Stimulated activated naive CD8-positive, alpha-beta T cell treated with anti-CD3 and anti-CD28 coated beads, Interleukin-15, Interleukin-2, amounts not matched to agents 100 ng/mL and 50 ng/mL, for 24 hours (primary cell): ENCODE measurements around the gene SUPT3H.

Source experiments
- H3K27ac Mint-ChIP-seq: one replicate; pipeline ENCODE4 v1.8.0; 2021; ENCODE audit warnings: mild to moderate bottlenecking, mixed read lengths
- H3K27me3 Mint-ChIP-seq: one replicate; pipeline ENCODE4 v1.8.0; 2021; ENCODE audit warnings: mixed read lengths
- H3K36me3 Mint-ChIP-seq: one replicate; pipeline ENCODE4 v1.8.0; 2021; ENCODE audit warnings: low read depth, mixed read lengths
- H3K4me1 Mint-ChIP-seq: one replicate; pipeline ENCODE4 v1.8.0; 2021; ENCODE audit warnings: low read depth, mixed read lengths
- H3K4me3 Mint-ChIP-seq: one replicate; pipeline ENCODE4 v1.8.0; 2021; ENCODE audit warnings: mild to moderate bottlenecking, mixed read lengths
- H3K9me3 Mint-ChIP-seq: one replicate; pipeline ENCODE4 v1.8.0; 2021; ENCODE audit warnings: mixed read lengths

SUPT3H gene

GRCh38 chr6:45371924-45372573 lies 5.7 kb downstream of the SUPT3H start:
- no peak overlapping the region for H3K27ac Mint-ChIP-seq
- peaks cover 48% of the 10 kb centered on the region for H3K4me1 Mint-ChIP-seq
- H3K36me3 Mint-ChIP-seq: peaks cover 12% of the 10 kb centered on the region
- no peaks in the 10 kb centered on the region for H3K9me3 Mint-ChIP-seq
- H3K27me3 Mint-ChIP-seq: no peaks in the 10 kb centered on the region
- no peak overlapping the region for H3K4me3 Mint-ChIP-seq

- peaks cover 36% of the 10 kb centered on the region for H3K4me1 Mint-ChIP-seq
- peaks cover 17% of the 10 kb centered on the region for H3K36me3 Mint-ChIP-seq
- H3K9me3 Mint-ChIP-seq: no peaks in the 10 kb centered on the region
- H3K27ac Mint-ChIP-seq: no peak overlapping the region
- no peaks in the 10 kb centered on the region for H3K27me3 Mint-ChIP-seq
- H3K4me3 Mint-ChIP-seq: no peak overlapping the region
Measured at GRCh38 chr6:45369870-45370269, 7.9 kb downstream of the SUPT3H start.

GRCh38 chr6:45367999-45368398 lies 9.7 kb downstream of the SUPT3H start:
- no peaks in the 10 kb centered on the region for H3K9me3 Mint-ChIP-seq
- peaks cover 24% of the 10 kb centered on the region for H3K36me3 Mint-ChIP-seq
- no peaks in the 10 kb centered on the region for H3K27me3 Mint-ChIP-seq
- H3K4me3 Mint-ChIP-seq: no peak overlapping the region
- no peak overlapping the region for H3K27ac Mint-ChIP-seq
- H3K4me1 Mint-ChIP-seq: peaks cover 33% of the 10 kb centered on the region

- Mint-ChIP-seq H3K36me3 (peaks cover 29% of the 10 kb centered on the region), H3K4me3 (no peak overlapping the region), H3K27ac (no peak overlapping the region), H3K4me1 (peaks cover 20% of the 10 kb centered on the region), H3K27me3 (no peaks in the 10 kb centered on the region), H3K9me3 (no peaks in the 10 kb centered on the region)
Measured at GRCh38 chr6:45366534-45366933, 11.2 kb downstream of the SUPT3H start.

GRCh38 chr6:45365036-45365435 lies 12.7 kb downstream of the SUPT3H start:
- Mint-ChIP-seq H3K9me3 (no peaks in the 10 kb centered on the region), H3K4me3 (no peak overlapping the region), H3K4me1 (peaks cover 17% of the 10 kb centered on the region), H3K36me3 (peaks cover 32% of the 10 kb centered on the region), H3K27ac (no peak overlapping the region), H3K27me3 (no peaks in the 10 kb centered on the region)

DNA sequence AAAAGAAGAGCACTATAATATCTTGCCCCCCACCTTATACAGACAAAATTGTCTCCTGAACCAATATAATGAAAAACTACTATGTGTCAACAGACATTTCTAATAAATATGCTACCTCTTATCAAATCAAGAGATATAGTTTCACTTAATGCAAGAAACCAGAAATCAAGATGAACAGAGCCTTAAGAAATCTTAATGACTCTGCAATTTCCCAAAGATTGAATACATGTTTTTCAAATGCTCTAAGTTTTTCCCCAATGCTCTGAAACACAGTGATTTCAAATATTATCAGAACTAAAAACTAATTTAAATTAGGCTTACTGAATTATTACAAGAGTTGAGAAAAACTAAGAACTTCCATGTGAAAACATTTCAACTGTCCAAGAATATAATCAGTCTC lies 13.3 kb downstream of the SUPT3H start:
- no peak overlapping the region for H3K4me3 Mint-ChIP-seq
- no peaks in the 10 kb centered on the region for H3K27me3 Mint-ChIP-seq

GRCh38 chr6:45353654-45354053 lies 24.1 kb downstream of the SUPT3H start:
- Mint-ChIP-seq H3K4me3 (no peak overlapping the region), H3K27me3 (no peaks in the 10 kb centered on the region), H3K36me3 (peaks cover 23% of the 10 kb centered on the region), H3K4me1 (peaks cover 18% of the 10 kb centered on the region), H3K27ac (no peak overlapping the region), H3K9me3 (no peaks in the 10 kb centered on the region)

More for the DNA sequence above, 13.3 kb downstream of the SUPT3H start:
- no peaks in the 10 kb centered on the region for H3K9me3 Mint-ChIP-seq
- H3K4me1 Mint-ChIP-seq: peaks cover 11% of the 10 kb centered on the region
- H3K36me3 Mint-ChIP-seq: peaks cover 26% of the 10 kb centered on the region
- no peak overlapping the region for H3K27ac Mint-ChIP-seq

DNA sequence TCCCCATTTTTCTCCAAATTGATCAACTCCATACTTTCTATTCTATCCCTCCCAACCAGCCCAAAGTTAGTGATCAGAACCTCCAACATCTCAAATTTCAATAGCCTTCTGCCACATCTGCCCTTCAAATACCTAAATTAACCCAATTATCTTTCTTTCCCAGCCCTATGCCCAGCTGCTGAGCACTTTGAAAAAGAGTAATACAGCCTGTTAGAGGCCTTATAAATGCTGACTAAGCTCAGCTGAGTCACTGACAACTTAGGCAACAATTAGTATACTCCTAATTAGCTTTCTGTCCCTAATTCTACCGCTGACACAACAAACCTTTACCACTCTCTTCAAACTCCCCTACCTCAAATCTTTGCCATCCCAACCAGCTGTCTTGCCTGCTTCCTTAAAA lies 26.1 kb downstream of the SUPT3H start:
- H3K36me3 Mint-ChIP-seq: peaks cover 19% of the 10 kb centered on the region
- H3K4me1 Mint-ChIP-seq: peaks cover 18% of the 10 kb centered on the region
- H3K27me3 Mint-ChIP-seq: no peaks in the 10 kb centered on the region
- H3K9me3 Mint-ChIP-seq: no peaks in the 10 kb centered on the region
- peak overlapping the region; percentile 43 for H3K27ac Mint-ChIP-seq
- no peak overlapping the region for H3K4me3 Mint-ChIP-seq

DNA sequence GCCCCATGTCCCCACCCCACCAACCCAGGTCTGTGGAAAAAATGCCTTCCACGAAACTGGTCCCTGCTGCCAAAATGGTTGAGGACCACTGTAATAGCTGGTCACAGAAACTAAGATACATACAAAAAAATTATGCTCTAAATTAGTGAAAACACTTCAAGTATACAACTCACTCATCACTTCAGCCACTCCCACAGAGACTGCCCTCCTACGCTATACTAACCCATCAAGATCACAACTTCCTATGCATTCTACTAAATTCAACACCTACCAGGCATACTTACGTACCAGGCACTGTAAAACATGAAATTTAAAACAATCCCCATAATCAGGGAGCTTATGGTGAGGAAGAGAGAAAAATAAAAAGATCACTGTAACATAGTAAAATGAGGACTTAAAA lies 26.7 kb downstream of the SUPT3H start:
- peaks cover 19% of the 10 kb centered on the region for H3K36me3 Mint-ChIP-seq
- no peaks in the 10 kb centered on the region for H3K9me3 Mint-ChIP-seq
- no peak overlapping the region for H3K27ac Mint-ChIP-seq
- no peak overlapping the region for H3K4me3 Mint-ChIP-seq
- peaks cover 18% of the 10 kb centered on the region for H3K4me1 Mint-ChIP-seq
- H3K27me3 Mint-ChIP-seq: no peaks in the 10 kb centered on the region

- H3K36me3 Mint-ChIP-seq: peaks cover 19% of the 10 kb centered on the region
- peaks cover 18% of the 10 kb centered on the region for H3K4me1 Mint-ChIP-seq
- H3K27ac Mint-ChIP-seq: no peak overlapping the region
- no peak overlapping the region for H3K4me3 Mint-ChIP-seq
- no peaks in the 10 kb centered on the region for H3K27me3 Mint-ChIP-seq
- H3K9me3 Mint-ChIP-seq: no peaks in the 10 kb centered on the region
Measured at GRCh38 chr6:45350186-45350710, 27.5 kb downstream of the SUPT3H start.

GRCh38 chr6:45344900-45345299 lies 32.8 kb downstream of the SUPT3H start:
- peaks cover 22% of the 10 kb centered on the region for H3K36me3 Mint-ChIP-seq
- no peak overlapping the region for H3K4me3 Mint-ChIP-seq
- H3K27me3 Mint-ChIP-seq: no peaks in the 10 kb centered on the region
- H3K9me3 Mint-ChIP-seq: no peaks in the 10 kb centered on the region
- H3K27ac Mint-ChIP-seq: no peak overlapping the region
- H3K4me1 Mint-ChIP-seq: no peaks in the 10 kb centered on the region

DNA sequence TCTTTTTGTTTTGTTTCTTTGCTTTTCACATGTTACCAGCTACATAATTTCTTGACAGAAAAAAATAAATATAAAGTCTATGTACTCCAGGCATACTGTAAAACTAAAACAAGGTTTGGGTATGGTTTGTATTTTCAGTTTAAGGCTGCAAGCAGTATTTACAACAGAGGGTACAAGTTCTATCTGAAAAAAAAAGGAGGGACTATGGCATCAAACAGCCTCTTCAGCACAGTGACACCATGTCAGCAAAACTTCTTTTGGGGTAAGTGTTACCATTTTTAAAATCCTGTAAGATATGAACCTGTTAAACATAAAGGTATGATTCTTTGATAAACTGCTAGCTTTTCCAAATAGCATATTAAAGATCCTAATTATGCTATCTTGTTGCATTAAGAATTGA lies 49.2 kb downstream of the SUPT3H start:
- Mint-ChIP-seq H3K27me3 (no peaks in the 10 kb centered on the region), H3K4me3 (peak overlapping the region; percentile 66), H3K27ac (peak overlapping the region; percentile 65), H3K9me3 (no peaks in the 10 kb centered on the region), H3K36me3 (no peaks in the 10 kb centered on the region), H3K4me1 (peaks cover 60% of the 10 kb centered on the region)

- Mint-ChIP-seq H3K9me3 (no peaks in the 10 kb centered on the region), H3K4me1 (peaks cover 64% of the 10 kb centered on the region), H3K27ac (peak within 1 kb of the TSS; percentile 65), H3K4me3 (peak within 1 kb of the TSS; percentile 66), H3K27me3 (no peaks in the 10 kb centered on the region), H3K36me3 (no peaks in the 10 kb centered on the region)
Measured at GRCh38 chr6:45327956-45328522, 49.7 kb downstream of the SUPT3H start, which contains the start of gene RUNX2. Gene RUNX2, plus strand, starts transcription at chr6:45328330. Its CDS starts 397 bp downstream, at chr6:45328727.

GRCh38 chr6:45326698-45327417 lies 50.9 kb downstream of the SUPT3H start:
- Mint-ChIP-seq H3K4me1 (peaks cover 72% of the 10 kb centered on the region), H3K9me3 (no peaks in the 10 kb centered on the region), H3K4me3 (peak overlapping the region; percentile 66), H3K27me3 (no peaks in the 10 kb centered on the region), H3K36me3 (no peaks in the 10 kb centered on the region), H3K27ac (no peak overlapping the region)

DNA sequence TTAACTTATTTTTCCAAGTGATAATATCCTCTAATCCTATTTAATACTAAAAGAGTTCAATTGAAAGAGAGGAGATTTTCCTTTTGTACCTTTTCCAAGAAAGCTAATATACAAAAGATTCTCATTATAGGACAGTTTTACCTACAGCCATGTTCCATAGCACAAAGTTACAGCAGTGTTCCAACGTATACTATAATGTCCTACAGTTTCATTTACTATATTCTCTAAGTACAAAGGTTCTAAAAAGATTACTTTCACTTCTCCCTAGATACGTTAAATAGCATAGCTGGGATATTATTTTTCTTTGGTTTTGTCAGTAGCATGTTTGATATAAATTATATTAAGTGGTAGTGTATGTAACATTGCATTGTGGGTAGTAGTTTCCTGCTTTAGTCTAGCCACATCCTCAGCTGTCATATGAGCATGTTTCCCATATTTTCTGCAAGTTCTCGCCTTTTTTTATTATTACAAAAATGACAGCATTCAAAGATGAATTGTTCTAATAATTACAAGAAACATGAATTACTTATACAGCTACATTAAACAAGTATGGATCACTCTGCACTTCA lies 54.0 kb downstream of the SUPT3H start:
- Mint-ChIP-seq H3K36me3 (peaks cover 4% of the 10 kb centered on the region), H3K9me3 (no peaks in the 10 kb centered on the region), H3K4me1 (peaks cover 48% of the 10 kb centered on the region), H3K27ac (no peak overlapping the region), H3K4me3 (peak overlapping the region; percentile 59), H3K27me3 (no peaks in the 10 kb centered on the region)
